GM23248 (cell line): ENCODE results near the gene TBATA.

Experiments
- EZH2 ChIP-seq: fragments of 200-600 bp; sonication (generic); IDR thresholded peaks from 2 replicates; pipeline ENCODE4 v1.6.1; 2018; ENCODE audit warnings: antibody characterized with exemption, mild to moderate bottlenecking; ENCODE audit not compliant: insufficient read depth, poor library complexity, severe bottlenecking
- EZH2phosphoT487 ChIP-seq: fragments of 200-600 bp; sonication (generic); IDR thresholded peaks from 2 replicates; pipeline ENCODE4 v1.6.1; 2018; ENCODE audit warnings: antibody characterized with exemption, moderate library complexity, mild to moderate bottlenecking, low read depth; ENCODE audit not compliant: insufficient read depth

DNA sequence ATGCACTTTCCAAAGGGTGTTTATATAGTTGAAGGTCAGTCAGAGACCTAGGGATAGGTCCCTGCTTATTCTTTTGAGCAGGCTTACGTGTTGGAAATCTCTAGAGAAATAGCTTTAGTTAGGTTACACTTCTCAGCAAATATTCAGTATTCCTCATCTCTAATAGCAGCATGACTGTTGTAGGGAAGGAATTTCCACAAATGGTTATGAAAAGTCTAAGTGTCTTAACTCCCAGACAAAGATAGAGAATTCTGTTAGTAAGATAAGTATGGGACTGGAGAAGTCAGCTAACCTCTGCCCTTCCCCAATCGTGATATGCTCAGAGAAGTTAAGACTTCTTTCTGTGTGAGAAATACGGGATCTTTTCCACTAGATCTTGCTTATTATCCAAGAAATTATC is 47.0 kb upstream of the TBATA start:
- no peak for TF ChIP-seq EZH2phosphoT487
- TF ChIP-seq EZH2 = no peak
